Ovary (tissue), 10 donors: Measurements from ENCODE around the gene OR5L2. TPM values are rescaled to one million over a fixed set of nuclear protein-coding genes. Genes with fewer than 3 reads are reported as not detected.

Experiments
- DNase-seq, 5 donors: peaks; one replicate each; pipeline ENCODE4 v3.0.0-alpha.2; 2019 to 2020
- H3K27ac ChIP-seq, 2 donors: fragments of 200-600 bp; one replicate each; pipeline versions ENCODE4 v1.5.1 to v1.8.0; 2019 to 2022
- H3K27me3 ChIP-seq: fragments of 200-600 bp; one replicate; pipeline ENCODE4 v1.8.0; 2022
- H3K36me3 ChIP-seq: fragments of 200-600 bp; sonication (generic); one replicate; pipeline ENCODE4 v1.5.1; 2019
- H3K4me1 ChIP-seq: one replicate; pipeline ENCODE4 v1.8.1; 2013; ENCODE audit warnings: mild to moderate bottlenecking, moderate library complexity; ENCODE audit not compliant: insufficient read depth
- H3K4me3 ChIP-seq: fragments of 200-600 bp; sonication (generic); one replicate; pipeline ENCODE4 v1.5.1; 2017
- H3K9me3 ChIP-seq, 2 donors: fragments of 200-600 bp in 1 of 2; sonication (generic) in 1 of 2; one replicate each; pipeline versions ENCODE4 v1.5.1 to v1.8.1; 2013 to 2019; ENCODE audit warnings: mild to moderate bottlenecking in 1 of 2, moderate library complexity in 1 of 2
- CTCF ChIP-seq, 3 donors: fragments of 450-650 bp in 2 of 3; fragments of 200-600 bp in 1 of 3; IDR thresholded peaks; one replicate each; pipeline versions ENCODE4 v1.5.1 to v1.8.0; 2016 to 2022; ENCODE audit warnings: antibody characterized with exemption in 3 of 3, mild to moderate bottlenecking in 1 of 3
- EP300 ChIP-seq: sonication (generic); formaldehyde crosslinking; IDR thresholded peaks from one replicate; pipeline ENCODE4 v1.6.1; 2017; ENCODE audit warnings: antibody characterized with exemption
- POLR2A ChIP-seq: fragments of 450-650 bp; IDR thresholded peaks from one replicate; pipeline ENCODE4 v1.6.1; 2017; ENCODE audit warnings: antibody characterized with exemption, mild to moderate bottlenecking, moderate library complexity
- WGBS, 3 donors: extraction: QIAGEN DNeasy Blood & Tissue Kit in 1 of 3; methylation state at CpG; one replicate each; pipeline versions ENCODE4 v1.1.5 to v1.1.7; 2013 to 2017; 5-methylcytosine and 5-hydroxymethylcytosine counted together
- intact Hi-C, 4 donors: fragments of 100-400 bp; cut with DNase I; formaldehyde crosslinking; loops; one replicate each; pipeline versions ENCODE4 v1.11.0 to v1.15.1; 2022 to 2023
- long read RNA-seq, 3 donors: library from polyadenylated mRNA in 2 of 3; unstranded in 2 of 3; transcript quantifications; one replicate each; pipeline ENCODE4 v2.0.0 and lab custom pipeline, GENCODE V29; 2021 to 2026
- polyA plus RNA-seq, 2 donors: library from polyadenylated mRNA; stranded (reverse); fragments of 200-250 nt in 1 of 2; fragments of 350-450 nt in 1 of 2; fragmentation: Illumina TruSeq in 1 of 2; extraction: RNeasy Lipid Tissue Mini Kit (QIAGEN cat#74804) in 1 of 2; gene quantifications; one replicate each; pipeline ENCODE4 v1.2.3, GENCODE V29; 2013 to 2014
- total RNA-seq, 7 donors: library from RNA; depleted of rRNA in 2 of 7; stranded (reverse); fragments of >200 nt in 2 of 7; fragmentation: NEBNext Ultra II Directional in 3 of 7; extraction: Animal tissue kit (Norgen Biotek cat#: 25700) in 3 of 7; gene quantifications; one replicate each; pipeline versions ENCODE4 v1.1.0 to v1.2.4, GENCODE V29; 2016 to 2023
- donor health status: DM: no; HTN: no; CAD: no; lungs with moderate emphysema.
- donor health status: DM: no; HTN: no; CAD: no.
- donor health status: Bipolar disorder and iron deficiency.
- donor health status: DM: yes; HTN: yes; CAD: no.
- donor health status: DM: no; HTN: no; CAD: no.
- donor health status: DM: yes; HTN: yes; CAD: no.

The OR5L2 gene
- total RNA-seq (not detected), polyA plus RNA-seq (not detected)
- long read RNA-seq, donor 1: 0 reads
- long read RNA-seq, donor 2: 0 reads
- long read RNA-seq, donor 3: 0 reads

GRCh38 chr11:55826919-55827318 lies at the start of gene OR5L2:
TSS of gene OR5L2 (plus strand) at chr11:55827219. CDS start at chr11:55827219, 0 bp downstream.
- Histone ChIP-seq H3K4me1 (no peaks in the 10 kb centered on the region), H3K27me3 (no peaks in the 10 kb centered on the region), H3K4me3 (no peak within 1 kb of the TSS), H3K27ac (no peak within 1 kb of the TSS), H3K9me3 (no peaks in the 10 kb centered on the region), H3K36me3 (no peaks in the 10 kb centered on the region)
- DNase-seq: no peak
- intact Hi-C loops: no loop called here
- TF ChIP-seq POLR2A (no peak), CTCF (IDR thresholded peaks at IDR 0.05) (no peak), EP300 (no peak)

- WGBS, 3 donors: 78 to 86% (median 85%) methylated on average over 1 of the region's 1 CpG
- intact Hi-C loops: no loop called here
- H3K27ac ChIP-seq: no peak overlapping the region
- no peaks in the 10 kb centered on the region for H3K4me1 ChIP-seq
- H3K36me3 ChIP-seq: no peaks in the 10 kb centered on the region
- H3K9me3 ChIP-seq: no peaks in the 10 kb centered on the region
- no peaks in the 10 kb centered on the region for H3K27me3 ChIP-seq
- no peak for DNase-seq
- TF ChIP-seq POLR2A: no peak
- TF ChIP-seq EP300: no peak
- no peak for TF ChIP-seq CTCF (IDR thresholded peaks at IDR 0.05)
- no peak overlapping the region for H3K4me3 ChIP-seq
These were observed 35.4 kb upstream of the OR5L2 start for GRCh38 chr11:55791606-55792005.

- Histone ChIP-seq H3K36me3 (no peaks in the 10 kb centered on the region), H3K4me3 (no peak overlapping the region), H3K4me1 (no peaks in the 10 kb centered on the region), H3K9me3 (no peaks in the 10 kb centered on the region), H3K27ac (no peak overlapping the region), H3K27me3 (no peaks in the 10 kb centered on the region)
- TF ChIP-seq CTCF (IDR thresholded peaks at IDR 0.05) (no peak), EP300 (no peak), POLR2A (no peak)
- intact Hi-C loops: no loop called here
- WGBS, 3 donors: 49 to 70% (median 53%) methylated on average over 2 of the region's 2 CpGs
- DNase-seq: no peak
These were observed 33.7 kb upstream of the OR5L2 start for GRCh38 chr11:55793321-55793720.

- no peak within 1 kb of the TSS for H3K4me3 ChIP-seq
- TF ChIP-seq CTCF (IDR thresholded peaks at IDR 0.05): no peak
- TF ChIP-seq EP300: no peak
- no peak for TF ChIP-seq POLR2A
- no peaks in the 10 kb centered on the region for H3K4me1 ChIP-seq
- no peak for DNase-seq
- no peak within 1 kb of the TSS for H3K27ac ChIP-seq
- intact Hi-C loops: no loop called here
- no peaks in the 10 kb centered on the region for H3K27me3 ChIP-seq
- H3K36me3 ChIP-seq: no peaks in the 10 kb centered on the region
- H3K9me3 ChIP-seq: no peaks in the 10 kb centered on the region
These were observed 31.8 kb upstream of the OR5L2 start, which contains the start of gene OR5D14 for GRCh38 chr11:55795256-55795655. TSS of gene OR5D14 (plus strand) at chr11:55795556. CDS start at chr11:55795556, 0 bp downstream.
